H1 (cell line): ENCODE data around the gene GMEB1. TPM values are rescaled to one million over a fixed set of nuclear protein-coding genes. Genes with fewer than 3 reads are reported as not detected.
"Not testable (repeated sequence)": the region's sequence is repeated elsewhere in the genome, so short reads cannot be mapped to it uniquely, and the experiment has no call there.

ENCODE experiments used
- CTCF ChIA-PET: fragments of 300-600 bp; sonication (Branson Sonifier 250); formaldehyde crosslinking; loops from one replicate; lab custom pipeline; 2021; ENCODE audit not compliant: partially characterized antibody; lab: Charles Lee
- POLR2A ChIA-PET: fragments of 300-600 bp; sonication (Branson Sonifier 250); formaldehyde crosslinking; loops from one replicate; lab custom pipeline; 2021; ENCODE audit warnings: inconsistent platforms; ENCODE audit not compliant: partially characterized antibody; lab: Charles Lee
- DNase-seq, 2 experiments: peaks; one replicate each; pipeline versions ENCODE4 v3.0.0 to v3.0.0-alpha.2; 2010 to 2022; ENCODE audit warnings: low spot score in 2 of 2, low read depth in 1 of 2, mixed read lengths in 1 of 2
- FAIRE-seq: peaks from 2 replicates; lab custom pipeline; 2011; peaks lifted over from hg19 to GRCh38; lab: Jason Lieb, UNC
- H2AFZ ChIP-seq: 2 replicates; pipeline ENCODE4 v1.8.1; 2012; ENCODE audit warnings: low read length, inconsistent platforms
- H2AK5ac ChIP-seq: 2 replicates; pipeline ENCODE4 v1.6.1; 2013; ENCODE audit warnings: low read depth, low read length
- H2BK120ac ChIP-seq: replicated peaks from 2 replicates; pipeline ENCODE3; 2013; ENCODE audit warnings: low read depth, low read length, inconsistent platforms
- H2BK12ac ChIP-seq: 2 replicates; pipeline ENCODE4 v1.6.1; 2013; ENCODE audit warnings: low read depth, low read length
- H2BK15ac ChIP-seq: 2 replicates; pipeline ENCODE4 v1.6.1; 2013; ENCODE audit warnings: low read length
- H2BK20ac ChIP-seq: 2 replicates; pipeline ENCODE4 v1.6.1; 2013; ENCODE audit warnings: low read length
- H2BK5ac ChIP-seq: 2 replicates; pipeline ENCODE4 v1.6.1; 2013; ENCODE audit warnings: low read depth, low read length
- H3K14ac ChIP-seq: 2 replicates; pipeline ENCODE4 v1.6.1; 2013; ENCODE audit warnings: inconsistent platforms; ENCODE audit not compliant: insufficient read length
- H3K18ac ChIP-seq: 2 replicates; pipeline ENCODE4 v1.6.1; 2013; ENCODE audit warnings: low read length; ENCODE audit errors: extremely low read depth
- H3K23ac ChIP-seq: 2 replicates; pipeline ENCODE4 v1.6.1; 2013; ENCODE audit warnings: inconsistent platforms; ENCODE audit not compliant: insufficient read length
- H3K23me2 ChIP-seq: 2 replicates; pipeline ENCODE4 v1.6.1; 2013; ENCODE audit warnings: low read depth, low read length
- H3K27ac ChIP-seq: 2 replicates; pipeline ENCODE4 v1.6.1; 2011; ENCODE audit warnings: low read depth, low read length, inconsistent platforms
- H3K27me3 ChIP-seq, 4 experiments: replicated peaks in 1 of 4; 1 replicate in 1 of 4; 2 replicates in 3 of 4; pipeline versions ENCODE4 v1.6.1 to v1.8.1; 2011 to 2013; ENCODE audit warnings: low read length in 3 of 4, mild to moderate bottlenecking in 3 of 4, inconsistent platforms in 2 of 4, mixed read lengths in 2 of 4, moderate library complexity in 1 of 4; ENCODE audit not compliant: control insufficient read depth in 3 of 4, insufficient read depth in 3 of 4; ENCODE audit errors: extremely low read depth in 1 of 4
- H3K36me3 ChIP-seq, 4 experiments: 2 replicates each; pipeline versions ENCODE4 v1.6.1 to v1.8.1; 2011 to 2013; ENCODE audit warnings: mild to moderate bottlenecking in 4 of 4, low read length in 3 of 4, moderate library complexity in 2 of 4, control low read depth in 1 of 4, inconsistent platforms in 1 of 4; ENCODE audit not compliant: insufficient read depth in 4 of 4, control insufficient read depth in 2 of 4
- H3K4ac ChIP-seq: replicated peaks from 2 replicates; pipeline ENCODE3; 2013; ENCODE audit warnings: low read length, low read depth, mixed read lengths, inconsistent platforms; ENCODE audit not compliant: insufficient read length
- H3K4me1 ChIP-seq, 4 experiments: replicated peaks in 1 of 4; 1 replicate in 1 of 4; 2 replicates in 3 of 4; pipeline versions ENCODE4 v1.6.1 to v1.8.1; 2011 to 2013; ENCODE audit warnings: low read length in 3 of 4, inconsistent platforms in 2 of 4, mixed read lengths in 1 of 4; ENCODE audit not compliant: insufficient read depth in 4 of 4, control insufficient read depth in 3 of 4
- H3K4me2 ChIP-seq, 2 experiments: 2 replicates each; pipeline versions ENCODE4 v1.6.1 to v1.8.1; 2011 to 2013; ENCODE audit warnings: low read depth in 2 of 2, low read length in 2 of 2, control low read depth in 1 of 2, inconsistent platforms in 1 of 2, mild to moderate bottlenecking in 1 of 2; ENCODE audit not compliant: insufficient read depth in 1 of 2
- H3K4me3 ChIP-seq, 4 experiments: fragments of 200-600, 300-600 bp in 1 of 4; sonication (generic), shearing (Covaris generic), sonication (Bioruptor Twin) in 1 of 4; 2 replicates each; pipeline versions ENCODE4 v1.5.1 to v1.8.1; 2011 to 2016; ENCODE audit warnings: low read length in 4 of 4, low read depth in 3 of 4, control low read depth in 2 of 4, inconsistent platforms in 2 of 4, mild to moderate bottlenecking in 2 of 4, mixed read lengths in 1 of 4, moderate library complexity in 1 of 4; ENCODE audit not compliant: insufficient read depth in 2 of 4; ENCODE audit errors: extremely low read depth in 1 of 4
- H3K56ac ChIP-seq: replicated peaks from 2 replicates; pipeline ENCODE3; 2013; ENCODE audit warnings: low read depth, mild to moderate bottlenecking, mixed read lengths, low read length, inconsistent platforms; ENCODE audit not compliant: insufficient read length
- H3K79me1 ChIP-seq: 2 replicates; pipeline ENCODE4 v1.6.1; 2013; ENCODE audit warnings: low read depth, low read length, control low read depth
- H3K79me2 ChIP-seq, 2 experiments: 2 replicates each; pipeline versions ENCODE4 v1.6.1 to v1.8.1; 2012 to 2013; ENCODE audit warnings: low read length in 2 of 2, mild to moderate bottlenecking in 2 of 2, inconsistent platforms in 1 of 2; ENCODE audit not compliant: insufficient read depth in 2 of 2, control insufficient read depth in 1 of 2
- H3K9ac ChIP-seq, 4 experiments: replicated peaks in 1 of 4; 1 replicate in 1 of 4; 2 replicates in 3 of 4; pipeline versions ENCODE4 v1.6.1 to v1.8.1; 2011 to 2013; ENCODE audit warnings: low read depth in 3 of 4, low read length in 3 of 4, control low read depth in 2 of 4, mild to moderate bottlenecking in 2 of 4, moderate library complexity in 2 of 4, inconsistent platforms in 1 of 4; ENCODE audit errors: extremely low read depth in 1 of 4
- H3K9me3 ChIP-seq, 2 experiments: 2 replicates each; pipeline versions ENCODE4 v1.6.1 to v1.8.1; 2012 to 2013; ENCODE audit warnings: mild to moderate bottlenecking in 2 of 2, moderate library complexity in 2 of 2, control low read depth in 1 of 2, inconsistent platforms in 1 of 2, low read depth in 1 of 2, low read length in 1 of 2, mixed read lengths in 1 of 2; ENCODE audit not compliant: insufficient read depth in 2 of 2
- H4K20me1 ChIP-seq, 2 experiments: replicated peaks in 1 of 2; 2 replicates each; pipeline versions ENCODE3 to v1.8.1; 2011 to 2013; ENCODE audit warnings: inconsistent platforms in 2 of 2, low read length in 2 of 2, mild to moderate bottlenecking in 1 of 2; ENCODE audit not compliant: insufficient read depth in 2 of 2, control insufficient read depth in 1 of 2
- H4K5ac ChIP-seq: 2 replicates; pipeline ENCODE4 v1.6.1; 2013; ENCODE audit warnings: low read length, low read depth, mixed read lengths, inconsistent platforms; ENCODE audit not compliant: insufficient read length
- H4K8ac ChIP-seq: 2 replicates; pipeline ENCODE4 v1.8.0; 2013; ENCODE audit warnings: mild to moderate bottlenecking, moderate library complexity, low read length, inconsistent platforms; ENCODE audit not compliant: insufficient read depth; ENCODE audit errors: extremely low read depth
- H4K91ac ChIP-seq: replicated peaks from 2 replicates; pipeline ENCODE3; 2013; ENCODE audit warnings: low read length, mixed read lengths, inconsistent platforms; ENCODE audit not compliant: insufficient read length
- WGBS, 2 experiments: shearing (Covaris generic) in 1 of 2; methylation state at CpG; one replicate each; pipeline versions ENCODE4 v1.1.6 to v1.1.7; 2013 to 2015; ENCODE audit warnings: low lambda C conversion rate in 2 of 2, mixed read lengths in 2 of 2, inconsistent platforms in 1 of 2, low coverage in 1 of 2, missing lambda C conversion rate in 1 of 2; ENCODE audit not compliant: insufficient replicate concordance in 2 of 2, insufficient coverage in 1 of 2, insufficient read length in 1 of 2; ENCODE audit errors: extremely low coverage in 1 of 2, missing lambda C conversion rate in 1 of 2; 5-methylcytosine and 5-hydroxymethylcytosine counted together
- polyA plus RNA-seq, 7 experiments: library from polyadenylated mRNA; depleted of rRNA in 3 of 7; stranded (reverse) in 5 of 7; unstranded in 2 of 7; fragments of >200 nt in 5 of 7; fragments of 200-250 nt in 2 of 7; gene quantifications; 1 replicate in 5 of 7; 2 replicates in 1 of 7; 4 replicates in 1 of 7; pipeline versions ENCODE4 v1.2.1 to v1.2.3, GENCODE V29; 2011 to 2013; ENCODE audit warnings: missing spikeins in 2 of 7, mixed read lengths in 2 of 7
- total RNA-seq: library from RNA; stranded (reverse); fragmentation: NEBNext Ultra II Directional; extraction: Animal tissue kit (Norgen Biotek cat#: 25700); gene quantifications from 2 replicates; pipeline ENCODE4 v1.2.1, GENCODE V29; 2021

The GMEB1 gene
- total and polyA plus RNA-seq, 2 of the 8 experiments (the other 6 are each of a cell fraction or from before 2014, with no cell fraction given): 13.3 to 26.2 TPM

DNA sequence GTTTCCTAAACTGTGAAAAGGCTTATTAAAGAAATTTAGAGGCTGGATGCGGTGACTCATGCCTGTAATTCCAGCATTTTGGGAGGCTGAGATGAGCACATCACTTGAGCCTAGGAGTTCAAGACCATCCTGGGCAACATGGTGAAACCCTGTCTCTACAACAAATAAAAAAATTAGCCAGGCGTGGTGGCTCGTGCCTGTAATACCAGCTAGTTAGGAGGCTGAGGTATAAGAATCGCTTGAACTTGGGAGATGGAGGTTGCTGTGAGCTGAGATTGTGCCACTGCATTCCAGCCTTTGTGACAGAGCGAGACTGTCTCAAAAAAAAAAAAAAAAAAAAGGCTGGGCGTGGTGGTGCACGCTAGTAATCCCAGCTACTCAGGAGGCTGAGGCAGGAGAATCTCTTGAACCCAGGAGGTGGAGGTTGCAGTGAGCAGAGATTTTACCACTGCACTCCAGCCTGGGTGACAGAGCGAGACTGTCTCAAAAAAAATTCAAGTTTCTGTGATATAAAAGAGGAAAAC is 82.2 kb downstream of the GMEB1 start:
- not testable (repeated sequence) for H3K4me1 ChIP-seq, H3K27ac ChIP-seq, H2AK5ac ChIP-seq, H3K18ac ChIP-seq, H2BK5ac ChIP-seq, H4K91ac ChIP-seq, H3K27me3 ChIP-seq, H4K8ac ChIP-seq, H3K9me3 ChIP-seq, H3K4me2 ChIP-seq, H2AFZ ChIP-seq, H3K23ac ChIP-seq, H3K79me1 ChIP-seq, H3K9ac ChIP-seq, H2BK120ac ChIP-seq, H3K56ac ChIP-seq, DNase-seq, H3K14ac ChIP-seq, H3K4me3 ChIP-seq, H2BK15ac ChIP-seq, H2BK20ac ChIP-seq, FAIRE-seq, H3K4ac ChIP-seq, H4K5ac ChIP-seq, H2BK12ac ChIP-seq, H3K23me2 ChIP-seq
- peaks cover 30 to 39% of the 10 kb centered on the region in 2 experiments for H4K20me1 ChIP-seq
- H3K79me2 ChIP-seq: peaks cover 83 to 100% of the 10 kb centered on the region in 2 experiments
- ChIA-PET POLR2A (interaction anchor here (0.6 to 18.9 kb wide), 7 partner anchors 10 to 444 kb away, joined by 3 to 369 read pairs (median 4); partner anchors contain the start of gene YTHDF2), CTCF (interaction anchor here (1.3 to 1.8 kb wide), 3 partner anchors 92 to 412 kb away, joined by 3 to 5 read pairs (median 4); no protein-coding TSS in a partner anchor)
- 96% methylated on average over 5 of the region's 8 CpGs; no CpG with 5 or more reads in 1 of the 2 experiments for WGBS, 2 experiments
- peaks cover 2 to 52% (median 7%) of the 10 kb centered on the region in 4 experiments; a peak in 6 of 8 replicates for H3K36me3 ChIP-seq
